Activated gamma-delta T cell treated with anti-CD3 and anti-CD28 coated beads, Interleukin-2, amount 50 U/mL, for 16 hours (primary cell): ENCODE results near the gene IRF2BP1.
"Not testable (repeated sequence)": the region's sequence is repeated elsewhere in the genome, so short reads cannot be mapped to it uniquely, and the experiment has no call there.

Source experiments
- DNase-seq: peaks from one replicate; pipeline ENCODE4 v3.0.0-alpha.2; 2020; ENCODE audit warnings: low read depth

The IRF2BP1 gene

GRCh38 chr19:45901912-45902650, 16.1 kb upstream of the IRF2BP1 start, which contains the start of gene MYPOP:
Gene MYPOP (minus strand): TSS chr19:45902613. CDS start chr19:45901773, 840 bp downstream.
- DNase-seq, result no peak

GRCh38 chr19:45901432-45901911, 15.5 kb upstream of the IRF2BP1 start:
- DNase-seq, result no peak

- DNase-seq, result no peak
These were observed 14.9 kb upstream of the IRF2BP1 start for GRCh38 chr19:45900738-45901431.

- DNase-seq, result no peak
These were observed 14.1 kb upstream of the IRF2BP1 start for GRCh38 chr19:45899919-45900589.

- no peak for DNase-seq
These were observed 13.3 kb upstream of the IRF2BP1 start for GRCh38 chr19:45899253-45899652.

GRCh38 chr19:45897261-45897812, 11.4 kb upstream of the IRF2BP1 start:
- DNase-seq, result no peak

- DNase-seq, result not testable (repeated sequence)
These were observed 10.2 kb upstream of the IRF2BP1 start for GRCh38 chr19:45895983-45896599.

GRCh38 chr19:45895519-45895972, 9.6 kb upstream of the IRF2BP1 start:
- no peak for DNase-seq

GRCh38 chr19:45890877-45891276, 4.9 kb upstream of the IRF2BP1 start:
- DNase-seq, result no peak

- DNase-seq, result no peak
These were observed 3.4 kb upstream of the IRF2BP1 start for GRCh38 chr19:45889210-45889885.

- DNase-seq, result no peak
These were observed 1.3 kb upstream of the IRF2BP1 start for GRCh38 chr19:45887200-45887710.

GRCh38 chr19:45886427-45887199, 672 bp upstream of the IRF2BP1 start:
- peak; percentile 81 for DNase-seq

- DNase-seq, result no peak
These were observed 1.0 kb downstream of the IRF2BP1 start for GRCh38 chr19:45884682-45885555.

- DNase-seq, result no peak
These were observed 1.9 kb downstream of the IRF2BP1 start for GRCh38 chr19:45883881-45884681.

- no peak for DNase-seq
These were observed 2.4 kb downstream of the IRF2BP1 start for GRCh38 chr19:45883586-45883880.

GRCh38 chr19:45882652-45883585, 3.0 kb downstream of the IRF2BP1 start:
- DNase-seq, result peak; percentile 75

- no peak for DNase-seq
These were observed 3.9 kb downstream of the IRF2BP1 start for GRCh38 chr19:45881909-45882528.
